A673 (cell line): Measurements from ENCODE around the gene RNF5. TPM values are rescaled to one million over a fixed set of nuclear protein-coding genes. Genes with fewer than 3 reads are reported as not detected.

Experiments used
- Bru-seq: library from RNA; stranded (reverse); fragments of 400-500 nt; gene quantifications from one replicate; lab custom pipeline; 2021; lab: Mats Ljungman, UMichigan
- BruChase-seq, 2 experiments: library from RNA; stranded (reverse); fragments of 400-500 nt; gene quantifications; one replicate each; lab custom pipeline; 2021; lab: Mats Ljungman, UMichigan
- BruUV-seq: library from RNA; stranded (reverse); fragments of 400-500 nt; replicated peaks from 2 replicates; lab custom pipeline; 2021; lab: Mats Ljungman, UMichigan
- CTCF ChIA-PET: fragments of 300-600 bp; sonication (Branson Sonifier 250); formaldehyde crosslinking; loops from one replicate; lab custom pipeline; 2022; ENCODE audit warnings: antibody characterized with exemption; lab: Charles Lee
- POLR2A ChIA-PET: fragments of 300-600 bp; sonication (Branson Sonifier 250); formaldehyde crosslinking; loops from one replicate; lab custom pipeline; 2022; ENCODE audit warnings: antibody characterized with exemption; ENCODE audit not compliant: low non-redundant PET; lab: Charles Lee
- DNase-seq: peaks from one replicate; pipeline ENCODE4 v3.0.0-alpha.2; 2015; ENCODE audit warnings: low spot score
- H3K27ac ChIP-seq: fragments of 200-600 bp; sonication (generic); 2 replicates; pipeline ENCODE4 v1.5.1; 2016; ENCODE audit warnings: mixed run types, low read depth, mild to moderate bottlenecking, mixed read lengths, antibody characterized with exemption, low read length; ENCODE audit not compliant: poor library complexity, severe bottlenecking
- H3K27me3 ChIP-seq: fragments of 200-600 bp; sonication (generic); replicated peaks from 2 replicates; pipeline ENCODE4 v1.6.1; 2017; ENCODE audit warnings: mixed run types, low read depth, mild to moderate bottlenecking, mixed read lengths, antibody characterized with exemption, low read length; ENCODE audit not compliant: insufficient read depth, poor library complexity
- H3K36me3 ChIP-seq: fragments of 200-600 bp; sonication (generic); 2 replicates; pipeline ENCODE4 v1.6.1; 2016; ENCODE audit warnings: mixed run types, mild to moderate bottlenecking, mixed read lengths, antibody characterized with exemption, low read length; ENCODE audit not compliant: insufficient read depth, poor library complexity, severe bottlenecking
- H3K4me1 ChIP-seq: fragments of 200-600 bp; sonication (generic); 2 replicates; pipeline ENCODE4 v1.6.1; 2017; ENCODE audit warnings: mixed run types, mild to moderate bottlenecking, mixed read lengths, antibody characterized with exemption, low read length; ENCODE audit not compliant: insufficient read depth, poor library complexity, severe bottlenecking
- H3K4me3 ChIP-seq: fragments of 200-600 bp; sonication (generic); 2 replicates; pipeline ENCODE4 v1.5.1; 2016; ENCODE audit warnings: low read depth, mixed run types, mild to moderate bottlenecking, mixed read lengths, low read length; ENCODE audit not compliant: poor library complexity, severe bottlenecking
- H3K9me3 ChIP-seq: fragments of 200-600 bp; sonication (generic); 2 replicates; pipeline ENCODE4 v1.6.1; 2016; ENCODE audit warnings: mixed run types, low read depth, mild to moderate bottlenecking, mixed read lengths, antibody characterized with exemption, low read length; ENCODE audit not compliant: poor library complexity, severe bottlenecking
- EZH2 ChIP-seq: fragments of 200-600 bp; sonication (generic); IDR thresholded peaks from 2 replicates; pipeline ENCODE4 v1.6.1; 2017; ENCODE audit warnings: borderline replicate concordance, low read depth, mild to moderate bottlenecking, mixed read lengths, antibody characterized with exemption, low read length; ENCODE audit not compliant: poor library complexity, severe bottlenecking
- intact Hi-C: fragments of 100-400 bp; cut with micrococcal nuclease; formaldehyde crosslinking; loops from one replicate; pipeline ENCODE4 v1.10.0; 2022; ENCODE audit not compliant: unreplicated experiment
- long read RNA-seq: library from polyadenylated mRNA; stranded (forward); transcript quantifications from one replicate; pipeline ENCODE4 v2.0.0, GENCODE V29; 2022
- total RNA-seq: library from RNA; stranded (reverse); gene quantifications from 2 replicates; pipeline ENCODE4 v1.2.3, GENCODE V29; 2021
- TF ChIP-seq, protein P1 (sequence below): fragments of 300-800, 200-600 bp; sonication (generic); conservative IDR thresholded peaks from 2 replicates; pipeline ENCODE4 v1.5.1; 2017; ENCODE audit warnings: low read depth, mild to moderate bottlenecking, antibody characterized with exemption, low read length, moderate library complexity, mixed read lengths

Gene RNF5, protein sequence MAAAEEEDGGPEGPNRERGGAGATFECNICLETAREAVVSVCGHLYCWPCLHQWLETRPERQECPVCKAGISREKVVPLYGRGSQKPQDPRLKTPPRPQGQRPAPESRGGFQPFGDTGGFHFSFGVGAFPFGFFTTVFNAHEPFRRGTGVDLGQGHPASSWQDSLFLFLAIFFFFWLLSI
- total RNA-seq (62.9 and 67.0 TPM in 2 replicates), Bru-seq, nascent RNA (percentile 78 among the genes with signal in this experiment), BruChase-seq, experiment 1, labeled RNA remaining after a 2-hour chase (percentile 83 among the genes with signal in this experiment), BruChase-seq, experiment 2, labeled RNA remaining after a 6-hour chase (percentile 92 among the genes with signal in this experiment)
- long read RNA-seq, partial matches to known transcripts, result 6 of 9 reads
- long read RNA-seq, other reads (novel, unspliced or antisense), result 3 of 9 reads

DNA sequence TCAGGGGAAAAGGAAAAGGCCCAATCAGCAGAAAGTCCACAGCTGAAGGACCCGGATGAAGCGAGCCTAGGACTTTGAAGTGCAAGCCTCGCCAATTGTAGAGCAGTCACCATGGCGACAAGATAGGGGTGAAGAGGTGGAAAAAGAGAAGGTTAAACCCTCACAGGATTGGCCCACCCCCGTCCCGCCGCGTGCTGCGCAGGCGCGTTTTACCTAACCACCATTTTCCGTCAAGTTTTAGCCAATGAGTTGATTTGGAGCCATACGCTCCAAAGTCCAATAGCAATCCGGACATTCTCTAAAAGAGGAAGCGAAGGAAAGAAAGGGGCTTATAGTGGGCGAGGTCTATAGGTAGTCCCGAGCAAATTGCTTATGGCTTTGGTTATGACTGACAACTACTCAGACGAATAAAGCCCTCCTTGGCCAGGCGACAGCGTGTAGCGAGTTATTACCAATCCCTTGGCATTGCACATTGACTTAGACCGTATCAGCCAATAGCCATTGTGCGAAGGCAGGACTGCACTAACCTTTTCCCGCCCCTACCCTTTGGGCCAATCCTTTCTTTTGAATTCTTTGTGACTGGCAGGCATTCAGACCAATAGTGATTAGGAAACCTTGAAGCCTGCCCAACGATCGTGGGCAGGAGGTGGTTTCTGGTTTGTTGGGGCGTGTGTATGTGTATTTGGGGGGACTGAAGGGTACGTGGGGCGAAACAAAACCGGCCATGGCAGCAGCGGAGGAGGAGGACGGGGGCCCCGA, at the start of gene RNF5:
Gene RNF5 (plus strand): TSS at position 618 of the 759 bp plus-strand sequence. CDS start 107 bp downstream, at position 725.
- TF ChIP-seq, protein P1, sequence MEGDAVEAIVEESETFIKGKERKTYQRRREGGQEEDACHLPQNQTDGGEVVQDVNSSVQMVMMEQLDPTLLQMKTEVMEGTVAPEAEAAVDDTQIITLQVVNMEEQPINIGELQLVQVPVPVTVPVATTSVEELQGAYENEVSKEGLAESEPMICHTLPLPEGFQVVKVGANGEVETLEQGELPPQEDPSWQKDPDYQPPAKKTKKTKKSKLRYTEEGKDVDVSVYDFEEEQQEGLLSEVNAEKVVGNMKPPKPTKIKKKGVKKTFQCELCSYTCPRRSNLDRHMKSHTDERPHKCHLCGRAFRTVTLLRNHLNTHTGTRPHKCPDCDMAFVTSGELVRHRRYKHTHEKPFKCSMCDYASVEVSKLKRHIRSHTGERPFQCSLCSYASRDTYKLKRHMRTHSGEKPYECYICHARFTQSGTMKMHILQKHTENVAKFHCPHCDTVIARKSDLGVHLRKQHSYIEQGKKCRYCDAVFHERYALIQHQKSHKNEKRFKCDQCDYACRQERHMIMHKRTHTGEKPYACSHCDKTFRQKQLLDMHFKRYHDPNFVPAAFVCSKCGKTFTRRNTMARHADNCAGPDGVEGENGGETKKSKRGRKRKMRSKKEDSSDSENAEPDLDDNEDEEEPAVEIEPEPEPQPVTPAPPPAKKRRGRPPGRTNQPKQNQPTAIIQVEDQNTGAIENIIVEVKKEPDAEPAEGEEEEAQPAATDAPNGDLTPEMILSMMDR, result no peak
- no peak for TF ChIP-seq EZH2
- Histone ChIP-seq H3K27me3 (no peaks in the 10 kb centered on the region), H3K4me3 (peak within 1 kb of the TSS; percentile 97), H3K36me3 (peaks cover 13% of the 10 kb centered on the region), H3K9me3 (no peaks in the 10 kb centered on the region), H3K4me1 (peaks cover 25% of the 10 kb centered on the region), H3K27ac (peak within 1 kb of the TSS; percentile 97)
- BruUV-seq, result no TSS peak
- intact Hi-C loops, result no loop called here
- ChIA-PET POLR2A (interaction anchor here (0.9 kb wide), 1 partner anchor 14 kb away, joined by 5 read pairs; no protein-coding TSS in a partner anchor), CTCF (interaction anchor here (1.0 kb wide), 1 partner anchor 18 kb away, joined by 3 read pairs; no protein-coding TSS in a partner anchor)
- DNase-seq, result peak; percentile 100

DNA sequence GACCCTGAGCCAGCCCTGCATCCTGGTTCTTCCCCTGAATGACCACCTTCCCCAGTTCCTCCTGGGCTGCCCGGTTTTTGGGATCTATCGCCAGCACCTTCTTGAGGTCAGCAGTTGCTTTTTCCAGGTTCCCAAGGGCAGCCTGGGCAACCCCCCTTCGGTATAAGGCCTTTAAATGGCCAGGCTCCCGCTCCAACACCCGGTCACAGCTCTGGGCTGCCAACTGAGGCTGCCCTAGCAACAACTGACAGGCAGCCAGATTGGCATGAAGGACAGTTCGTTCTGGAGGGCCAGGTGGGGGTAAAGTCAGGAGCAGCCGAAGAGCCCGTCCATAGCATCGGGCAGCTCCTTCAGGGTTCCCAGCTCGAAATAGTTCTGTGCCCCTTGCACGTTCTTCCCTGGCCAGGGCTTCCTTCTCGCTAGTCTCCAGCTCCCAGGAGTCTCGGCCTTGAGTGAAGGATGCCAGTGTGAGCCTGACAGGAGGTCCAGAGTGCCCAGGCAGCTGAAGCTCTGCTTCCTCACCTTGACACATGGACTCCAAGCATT, 49.4 kb upstream of the RNF5 start:
- TF ChIP-seq, protein P1, result no peak
- TF ChIP-seq EZH2, result no peak
- H3K36me3 ChIP-seq, result peaks cover 9% of the 10 kb centered on the region
- DNase-seq, result no peak
- H3K27ac ChIP-seq, result peak overlapping the region; percentile 97
- intact Hi-C loops, result loop anchor here (2.0 kb wide), 1 partner anchor 66 kb away; no protein-coding TSS in a partner anchor
- peak overlapping the region; percentile 89 for H3K4me3 ChIP-seq
- ChIA-PET POLR2A (interaction anchor here (0.8 kb wide), 1 partner anchor 67 kb away, joined by 3 read pairs; no protein-coding TSS in a partner anchor), CTCF (interaction anchor here (0.5 to 1.2 kb wide), 2 partner anchors 62 to 170 kb away, joined by 3 read pairs; partner anchors contain the start of genes NELFE, PBX2 and SKIC2)
- BruUV-seq, result no TSS peak
- peaks cover 21% of the 10 kb centered on the region for H3K4me1 ChIP-seq
- H3K27me3 ChIP-seq, result no peaks in the 10 kb centered on the region
- H3K9me3 ChIP-seq, result no peaks in the 10 kb centered on the region
